Vagina (tissue), 2 donors: Measurements from ENCODE around the gene DCTN4.

Experiments
- CTCF ChIP-seq, 3 experiments: fragments of 450-650 bp in 2 of 3; fragments of 200-600 bp in 1 of 3; sonication (generic) in 1 of 3; IDR thresholded peaks; one replicate each; pipeline ENCODE4 v1.5.1; 2017 to 2019; ENCODE audit warnings: antibody characterized with exemption in 3 of 3, mild to moderate bottlenecking in 2 of 3, moderate library complexity in 2 of 3
- POLR2A ChIP-seq, 2 donors: fragments of 450-650 bp; IDR thresholded peaks; one replicate each; pipeline ENCODE4 v1.6.1; 2017; ENCODE audit warnings: antibody characterized with exemption in 2 of 2, mild to moderate bottlenecking in 2 of 2, moderate library complexity in 2 of 2
- POLR2AphosphoS5 ChIP-seq, 2 donors: sonication (generic); formaldehyde crosslinking; IDR thresholded peaks; one replicate each; pipeline ENCODE4 v1.9.0; 2017; ENCODE audit warnings: antibody characterized with exemption in 2 of 2, mild to moderate bottlenecking in 2 of 2, low read depth in 1 of 2; ENCODE audit not compliant: insufficient read depth in 1 of 2

GRCh38 chr5:150661821-150662596 is 96.8 kb downstream of the DCTN4 start:
- TF ChIP-seq CTCF (IDR thresholded peaks at IDR 0.05) = no peak
- no peak for TF ChIP-seq POLR2AphosphoS5 (IDR thresholded peaks at IDR 0.05; ENCODE audit: insufficient read depth in 1 of 2, low read depth in 1 of 2)
- no peak for TF ChIP-seq POLR2A (IDR thresholded peaks at IDR 0.05)
